NCI-H2107 treated with DMSO at 0.1 percent for 48 hours (cell line): Measurements from ENCODE around the gene MS4A6E.
"Not testable (repeated sequence)": the region's sequence is repeated elsewhere in the genome, so short reads cannot be mapped to it uniquely, and the experiment has no call there.

ENCODE experiments used
- DNase-seq: peaks from one replicate; lab custom pipeline; 2025; ENCODE audit not compliant: unreplicated experiment; lab: John Stamatoyannopoulos, UW

The MS4A6E gene, protein sequence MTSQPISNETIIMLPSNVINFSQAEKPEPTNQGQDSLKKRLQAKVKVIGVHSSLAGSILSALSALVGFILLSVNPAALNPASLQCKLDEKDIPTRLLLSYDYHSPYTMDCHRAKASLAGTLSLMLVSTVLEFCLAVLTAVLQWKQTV

GRCh38 chr11:60326955-60327354, at the start of gene MS4A6E:
Gene MS4A6E (plus strand): TSS chr11:60327255. CDS start chr11:60334896, 7,641 bp downstream.
- DNase-seq: no peak

DNA sequence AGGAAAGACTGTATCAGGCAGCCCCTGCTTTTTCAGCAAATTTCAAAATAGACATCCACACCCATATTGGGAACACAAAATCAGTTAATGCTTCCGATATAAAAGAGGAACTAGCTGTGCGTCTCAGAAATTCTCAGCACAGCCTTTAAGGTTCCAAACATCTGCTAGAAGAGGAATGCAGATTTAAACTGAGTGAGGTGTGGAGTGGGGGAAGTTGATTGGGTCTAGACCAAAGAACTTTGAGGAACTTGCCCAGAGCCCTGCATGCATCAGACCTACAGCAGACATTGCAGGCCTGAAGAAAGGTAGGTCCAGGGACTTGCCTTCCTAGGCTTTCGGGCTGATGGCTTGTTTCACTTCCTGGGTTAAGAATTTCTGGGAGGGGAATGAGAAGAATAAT, 46.6 kb upstream of the MS4A6E start, which contains the start of gene MS4A4A:
TSS of gene MS4A4A (plus strand) at position 255 of the 400 bp plus-strand sequence. CDS start at position 265, 10 bp downstream.
- no peak for DNase-seq

GRCh38 chr11:60281485-60281884, 45.6 kb upstream of the MS4A6E start:
- no peak for DNase-seq

- DNase-seq: no peak
Observed at GRCh38 chr11:60282286-60282685, 44.8 kb upstream of the MS4A6E start.

DNA sequence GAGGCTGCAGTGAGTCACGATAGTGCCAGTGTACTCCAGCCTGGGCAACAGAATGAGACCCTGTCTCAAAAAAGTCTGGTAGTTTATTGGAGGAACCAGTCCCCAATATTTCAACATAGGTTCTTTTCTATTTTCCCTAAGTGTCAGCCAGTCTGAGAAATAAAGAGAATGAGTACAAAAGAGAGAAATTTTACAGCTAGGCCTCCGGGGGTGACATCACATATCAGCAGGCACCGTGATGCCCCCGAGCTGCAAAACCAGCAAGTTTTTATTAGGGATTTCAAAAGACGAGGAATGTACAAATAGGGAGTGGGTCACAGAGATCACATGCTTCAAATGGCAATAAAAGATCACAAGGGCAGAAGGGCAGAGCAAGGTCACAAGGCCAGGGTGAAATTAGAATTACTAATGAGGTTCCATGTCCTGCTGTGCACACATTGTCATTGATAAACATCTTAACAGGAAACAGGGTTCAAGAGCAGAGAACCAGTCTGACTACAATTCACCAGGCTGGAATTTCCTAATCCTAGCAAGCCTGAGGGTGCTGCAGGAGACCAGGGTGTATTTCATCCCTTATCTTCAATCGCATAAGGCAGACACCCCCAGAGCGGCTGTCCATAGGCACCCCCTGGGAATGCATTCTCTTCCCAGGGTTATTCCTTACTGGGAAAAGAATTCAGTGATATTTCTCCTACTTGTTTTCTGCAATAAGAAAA, 41.5 kb upstream of the MS4A6E start:
- DNase-seq: not testable (repeated sequence)

DNA sequence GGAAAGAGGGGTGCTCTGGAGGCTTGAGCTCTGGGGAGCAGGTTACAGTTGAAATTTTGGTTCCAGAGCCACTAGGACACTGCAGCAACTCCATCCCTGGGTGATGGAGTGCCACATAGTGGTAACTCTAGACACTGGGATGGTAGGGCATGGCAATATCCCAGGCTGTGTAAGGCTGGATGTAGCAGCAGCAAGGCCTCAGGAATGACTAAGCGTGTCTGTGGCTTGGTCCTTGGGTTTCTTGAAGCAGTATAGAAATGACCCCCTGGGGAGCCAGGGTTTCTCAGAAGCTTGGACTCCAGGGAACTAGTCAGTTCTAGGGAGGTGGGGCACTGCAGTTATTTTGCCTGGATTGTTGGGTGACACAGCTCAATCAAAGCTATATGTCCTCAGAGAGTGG, 38.5 kb upstream of the MS4A6E start:
- DNase-seq: no peak

DNA sequence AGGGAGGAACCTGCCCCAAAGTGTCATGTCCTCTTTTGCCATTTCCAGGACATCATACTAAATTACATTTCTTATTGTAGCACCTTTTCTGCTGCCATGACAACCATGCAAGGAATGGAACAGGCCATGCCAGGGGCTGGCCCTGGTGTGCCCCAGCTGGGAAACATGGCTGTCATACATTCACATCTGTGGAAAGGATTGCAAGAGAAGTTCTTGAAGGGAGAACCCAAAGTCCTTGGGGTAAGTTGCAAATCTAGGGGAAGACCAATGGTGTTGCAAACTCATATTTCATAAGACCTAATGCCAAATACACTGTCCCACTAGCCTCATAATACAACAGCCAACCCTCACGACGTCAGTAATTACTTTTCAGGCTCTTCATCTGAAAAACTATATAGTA, 34.9 kb upstream of the MS4A6E start:
- DNase-seq: no peak

- no peak for DNase-seq
Observed at GRCh38 chr11:60301178-60301577, 25.9 kb upstream of the MS4A6E start.

GRCh38 chr11:60301884-60302283, 25.2 kb upstream of the MS4A6E start:
- DNase-seq: not testable (repeated sequence)

GRCh38 chr11:60303661-60304060, 23.4 kb upstream of the MS4A6E start:
- DNase-seq: no peak

- DNase-seq: no peak
Observed at GRCh38 chr11:60305906-60306619, 21.0 kb upstream of the MS4A6E start.

DNA sequence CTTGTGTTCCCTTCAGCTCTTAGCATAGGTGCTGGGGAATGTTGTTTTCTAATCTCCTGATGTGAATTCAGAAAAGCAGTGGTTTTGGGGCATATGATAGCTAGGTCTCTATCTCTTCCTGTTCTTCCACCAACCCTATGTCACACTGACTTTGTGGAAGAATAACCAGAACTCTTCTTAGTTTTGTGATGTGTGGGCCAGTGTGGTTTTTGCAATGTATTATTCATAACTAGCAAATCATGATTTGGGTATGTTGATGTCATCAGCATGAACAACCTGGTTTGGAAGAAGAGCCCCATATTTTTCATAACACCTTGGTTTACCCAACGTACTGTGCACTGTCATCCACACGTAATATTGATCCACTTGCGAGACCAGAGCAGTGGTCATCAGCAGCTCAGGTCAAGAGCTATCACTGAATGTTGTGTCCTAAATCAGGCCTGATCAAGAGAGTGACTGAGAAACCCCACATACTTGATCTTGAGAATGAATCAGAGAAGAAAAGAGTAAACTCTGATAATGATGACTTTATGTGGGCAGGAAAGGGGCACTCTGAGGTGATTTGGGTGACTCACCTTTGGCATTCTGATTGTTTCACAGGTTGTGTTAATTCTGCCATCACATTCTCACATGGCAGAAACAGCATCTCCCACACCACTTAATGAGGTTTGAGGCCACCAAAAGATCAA, 19.4 kb upstream of the MS4A6E start:
- DNase-seq: no peak

GRCh38 chr11:60310407-60310998, 16.6 kb upstream of the MS4A6E start:
- no peak for DNase-seq

DNA sequence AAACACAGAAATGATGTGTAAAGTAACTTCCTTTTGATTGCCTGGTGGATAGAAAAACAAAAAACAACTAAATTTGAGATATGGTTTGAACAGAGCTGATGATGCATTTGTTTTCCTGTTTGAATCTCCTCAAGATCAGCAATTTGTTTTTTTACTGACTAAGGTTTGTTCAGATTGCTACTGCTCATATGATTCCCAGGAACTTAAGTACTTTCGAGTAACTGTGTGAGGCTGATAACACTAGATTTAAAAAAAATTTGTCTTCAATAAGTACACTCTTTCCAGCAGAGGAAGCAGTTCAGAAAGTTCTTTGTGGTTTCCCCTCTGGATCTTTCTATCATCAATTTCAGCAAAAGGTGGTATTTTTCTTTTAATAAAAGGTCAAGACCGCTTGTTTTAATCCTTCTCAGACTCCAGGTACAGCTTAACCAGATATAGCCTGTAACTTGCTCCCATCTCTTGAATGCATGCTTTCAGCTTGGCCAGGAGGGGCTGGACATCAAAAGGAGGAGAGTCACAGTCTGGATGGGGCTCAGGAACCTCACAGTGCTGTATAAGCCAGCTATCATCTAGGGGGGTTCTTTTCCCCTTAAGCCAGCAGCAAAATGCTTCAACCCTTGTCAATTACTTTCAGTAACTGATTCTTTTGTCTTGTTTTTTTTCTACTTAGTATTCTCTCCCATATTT, 12.3 kb upstream of the MS4A6E start:
- DNase-seq: no peak

GRCh38 chr11:60315871-60316270, 11.2 kb upstream of the MS4A6E start:
- DNase-seq: no peak

DNA sequence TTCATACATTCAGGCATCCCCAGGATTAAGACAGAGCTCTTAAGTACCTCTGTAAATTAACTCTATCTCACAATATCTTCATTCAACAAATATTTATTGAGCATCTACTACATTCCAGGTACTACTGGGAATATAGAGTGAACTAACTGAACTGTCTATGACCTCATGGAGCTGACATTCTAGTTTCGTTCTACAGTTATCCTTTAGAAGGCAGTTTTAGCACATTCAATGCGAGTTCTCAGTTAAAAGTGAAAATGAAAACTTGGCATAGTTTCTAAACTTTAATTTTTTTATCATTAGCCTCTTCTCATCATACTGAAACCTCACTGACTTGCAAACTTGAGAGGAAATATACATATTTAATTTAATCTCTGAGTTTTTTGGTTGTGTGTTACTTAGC, 10.7 kb upstream of the MS4A6E start:
- DNase-seq: no peak

DNA sequence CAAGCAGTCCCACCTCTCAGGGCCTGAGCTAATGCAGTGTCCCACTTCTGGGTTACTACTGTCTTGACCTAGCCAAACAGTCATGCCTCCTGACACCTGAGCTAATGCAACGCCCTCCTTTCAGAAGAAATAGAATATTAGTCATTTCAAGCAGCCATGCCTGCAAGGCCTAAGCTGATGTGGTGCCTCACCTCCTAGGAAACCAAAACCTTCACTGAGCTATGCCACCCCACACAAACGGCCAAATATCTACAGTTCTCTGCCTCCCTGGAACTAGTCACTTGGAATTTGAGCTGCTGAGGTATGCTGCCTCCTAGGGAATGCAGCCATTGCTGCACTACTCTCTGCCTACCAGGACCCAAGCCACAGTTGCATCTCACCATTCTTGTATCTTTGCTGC, 8.3 kb upstream of the MS4A6E start:
- no peak for DNase-seq

DNA sequence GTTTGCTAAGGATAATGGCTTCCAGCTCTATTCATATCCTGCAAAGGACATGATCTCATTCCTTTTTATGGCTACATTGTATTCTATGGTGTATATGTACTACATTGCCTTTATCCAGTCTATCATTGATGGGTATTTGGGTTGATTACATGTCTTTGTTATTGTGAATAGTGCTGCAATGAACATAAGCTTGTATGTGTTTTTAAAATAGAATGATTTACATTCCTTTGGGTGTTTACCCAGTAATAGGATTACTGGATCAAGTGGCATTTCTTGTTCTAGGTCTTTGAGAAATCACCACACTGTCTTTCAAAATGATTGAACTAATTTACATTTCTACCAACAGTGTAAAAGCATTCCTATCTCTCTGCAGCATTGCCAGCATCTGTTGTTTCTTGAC, 6.0 kb upstream of the MS4A6E start:
- DNase-seq: no peak

DNA sequence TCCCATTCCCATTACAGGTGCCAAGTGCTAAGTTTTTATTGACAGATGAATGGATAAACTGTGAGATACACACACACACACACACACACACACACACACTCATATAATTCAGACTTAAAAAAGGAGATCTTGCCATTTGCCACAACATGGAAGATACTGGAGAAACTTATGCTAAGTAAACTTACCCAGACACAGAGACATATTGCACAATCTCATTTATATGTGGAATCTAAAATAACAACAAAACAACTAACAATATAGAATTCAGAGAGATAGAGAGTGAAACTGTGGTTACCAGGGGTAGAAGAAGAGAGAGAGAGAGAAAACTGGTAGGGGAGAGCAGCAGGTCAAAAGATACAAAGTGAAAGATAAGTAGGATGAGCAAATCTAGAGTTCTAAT, 1.4 kb downstream of the MS4A6E start:
- DNase-seq: no peak

- DNase-seq: no peak
Observed at GRCh38 chr11:60332846-60333245, 5.8 kb downstream of the MS4A6E start.
